ENCODE data around the gene C2CD4D. TPM values are rescaled to one million over a fixed set of nuclear protein-coding genes. Genes with fewer than 3 reads are reported as not detected.

The C2CD4D gene
- total and polyA plus RNA-seq, 2 donors (not counting 1 experiment from before 2014, with no cell fraction given): 0.07 TPM; not detected in 1

DNA sequence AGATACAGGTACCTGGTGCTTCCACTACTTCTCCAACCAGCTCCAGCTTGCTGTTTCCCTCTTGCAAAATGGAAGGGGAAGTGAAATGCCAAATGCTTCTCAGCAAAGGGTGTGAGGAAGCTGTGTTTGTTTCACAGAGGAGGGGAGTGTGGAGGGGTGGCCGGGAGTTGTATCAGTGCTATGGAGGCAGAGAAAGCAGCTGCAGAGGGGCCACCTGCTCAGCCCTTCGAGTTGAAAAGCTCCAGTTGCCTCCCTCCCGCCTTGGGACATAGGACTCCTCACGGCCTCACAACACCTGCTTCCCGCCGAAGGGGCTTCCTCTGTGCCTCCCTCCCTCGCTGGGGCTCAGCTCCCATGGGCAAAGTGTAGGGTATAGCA lies 22.3 kb downstream of the C2CD4D start:
- DNase-seq (no peak), ATAC-seq (ENCODE audit: low read depth) (no peak)
- Mint-ChIP-seq H3K4me3 (no peak overlapping the region), H3K4me1 (peaks cover 2% of the 10 kb centered on the region), H3K9me3 (ENCODE audit: insufficient read depth) (no peaks in the 10 kb centered on the region), H3K27ac (no peak overlapping the region), H3K27me3 (peaks cover 27% of the 10 kb centered on the region)
- intact Hi-C loops (cut with micrococcal nuclease): no loop called here
- no peaks in the 10 kb centered on the region for H4K20me1 ChIP-seq (ENCODE audit: control insufficient read depth, insufficient read depth, low read length, poor library complexity, severe bottlenecking)
- peaks cover 0 to 15% (median 0%) of the 10 kb centered on the region in 4 experiments for H3K27me3 ChIP-seq (replicated peaks in 1 of 4; ENCODE audit: control extremely low read depth in 1 of 4, control insufficient read depth in 3 of 4, insufficient read depth in 4 of 4, low read length in 3 of 4)
- H3K4me1 ChIP-seq (ENCODE audit: control insufficient read depth in 2 of 2, insufficient read depth in 2 of 2, low read length in 2 of 2): peaks cover 0 to 5% of the 10 kb centered on the region in 2 donors
- H3K9ac ChIP-seq (ENCODE audit: low read length): no peak overlapping the region
- ChIA-PET POLR2A (no interaction called here), CTCF (no interaction called here)
- no peak overlapping the region for H2AFZ ChIP-seq (ENCODE audit: insufficient read depth, low read depth, low read length, poor library complexity, severe bottlenecking)
- TF ChIP-seq EZH2 (IDR thresholded peaks at IDR 0.05; ENCODE audit: borderline replicate concordance, insufficient read depth, low read depth, low read length, poor library complexity, severe bottlenecking): no peak
- no peak for TF ChIP-seq CTCF (IDR thresholded peaks at IDR 0.05)
- WGBS (ENCODE audit: insufficient coverage): 18% methylated on average over 3 of the region's 7 CpGs
- H3K9me3 ChIP-seq (ENCODE audit: control extremely low read depth in 1 of 3, control insufficient read depth in 2 of 3, insufficient read depth in 1 of 3, low read length in 2 of 3): no peaks in the 10 kb centered on the region
- H3K36me3 ChIP-seq (replicated peaks in 1 of 2; ENCODE audit: control extremely low read depth in 1 of 2, control insufficient read depth in 1 of 2, extremely low read depth in 1 of 2, insufficient read depth in 2 of 2, low read length in 1 of 2): no peaks in the 10 kb centered on the region
- no peak overlapping the region for H3K4me2 ChIP-seq (replicated peaks; ENCODE audit: low read depth, low read length, poor library complexity, severe bottlenecking)
- H3K79me2 ChIP-seq (ENCODE audit: control insufficient read depth, insufficient read depth, low read length): no peaks in the 10 kb centered on the region
- H3K27ac ChIP-seq (ENCODE audit: low read length in 2 of 2): no peak overlapping the region
- no peak overlapping the region for H3K4me3 ChIP-seq (ENCODE audit: control extremely low read depth in 1 of 5, extremely low read depth in 1 of 5, insufficient read depth in 1 of 5, low read depth in 2 of 5, low read length in 4 of 5)

- DNase-seq (no peak), ATAC-seq (ENCODE audit: low read depth) (no peak)
- 99% methylated on average over 13 of the region's 26 CpGs for WGBS (ENCODE audit: insufficient coverage)
- Histone ChIP-seq H3K27ac (ENCODE audit: low read length in 2 of 2) (no peak overlapping the region), H3K36me3 (replicated peaks in 1 of 2; ENCODE audit: control extremely low read depth in 1 of 2, control insufficient read depth in 1 of 2, extremely low read depth in 1 of 2, insufficient read depth in 2 of 2, low read length in 1 of 2) (no peaks in the 10 kb centered on the region), H3K4me1 (ENCODE audit: control insufficient read depth in 2 of 2, insufficient read depth in 2 of 2, low read length in 2 of 2) (peaks cover 0 to 5% of the 10 kb centered on the region in 2 donors), H3K9ac (ENCODE audit: low read length) (no peak overlapping the region), H3K4me3 (ENCODE audit: control extremely low read depth in 1 of 5, extremely low read depth in 1 of 5, insufficient read depth in 1 of 5, low read depth in 2 of 5, low read length in 4 of 5) (no peak overlapping the region), H3K79me2 (ENCODE audit: control insufficient read depth, insufficient read depth, low read length) (no peaks in the 10 kb centered on the region), H3K9me3 (ENCODE audit: control extremely low read depth in 1 of 3, control insufficient read depth in 2 of 3, insufficient read depth in 1 of 3, low read length in 2 of 3) (no peaks in the 10 kb centered on the region), H4K20me1 (ENCODE audit: control insufficient read depth, insufficient read depth, low read length, poor library complexity, severe bottlenecking) (no peaks in the 10 kb centered on the region), H3K27me3 (replicated peaks in 1 of 4; ENCODE audit: control extremely low read depth in 1 of 4, control insufficient read depth in 3 of 4, insufficient read depth in 4 of 4, low read length in 3 of 4) (peaks cover 0 to 15% (median 0%) of the 10 kb centered on the region in 4 experiments), H3K4me2 (replicated peaks; ENCODE audit: low read depth, low read length, poor library complexity, severe bottlenecking) (no peak overlapping the region), H2AFZ (ENCODE audit: insufficient read depth, low read depth, low read length, poor library complexity, severe bottlenecking) (no peak overlapping the region)
- Mint-ChIP-seq H3K9me3 (ENCODE audit: insufficient read depth) (no peaks in the 10 kb centered on the region), H3K4me1 (peaks cover 2% of the 10 kb centered on the region), H3K27ac (no peak overlapping the region), H3K27me3 (peaks cover 27% of the 10 kb centered on the region), H3K4me3 (no peak overlapping the region)
- POLR2A ChIA-PET: no interaction called here
- intact Hi-C loops (cut with micrococcal nuclease): no loop called here
- CTCF ChIA-PET: no interaction called here
- no peak for TF ChIP-seq CTCF (IDR thresholded peaks at IDR 0.05)
- TF ChIP-seq EZH2 (IDR thresholded peaks at IDR 0.05; ENCODE audit: borderline replicate concordance, insufficient read depth, low read depth, low read length, poor library complexity, severe bottlenecking): no peak
Observed at GRCh38 chr1:151816548-151817352, 22.9 kb downstream of the C2CD4D start.
